ENCODE data around the gene PPFIA1. TPM values are rescaled to one million over a fixed set of nuclear protein-coding genes. Genes with fewer than 3 reads are reported as not detected.

The PPFIA1 gene
- total and polyA plus RNA-seq, 2 of the 8 experiments (the other 6 are each of a cell fraction or from before 2014, with no cell fraction given) = 44.3 to 73.5 TPM

DNA sequence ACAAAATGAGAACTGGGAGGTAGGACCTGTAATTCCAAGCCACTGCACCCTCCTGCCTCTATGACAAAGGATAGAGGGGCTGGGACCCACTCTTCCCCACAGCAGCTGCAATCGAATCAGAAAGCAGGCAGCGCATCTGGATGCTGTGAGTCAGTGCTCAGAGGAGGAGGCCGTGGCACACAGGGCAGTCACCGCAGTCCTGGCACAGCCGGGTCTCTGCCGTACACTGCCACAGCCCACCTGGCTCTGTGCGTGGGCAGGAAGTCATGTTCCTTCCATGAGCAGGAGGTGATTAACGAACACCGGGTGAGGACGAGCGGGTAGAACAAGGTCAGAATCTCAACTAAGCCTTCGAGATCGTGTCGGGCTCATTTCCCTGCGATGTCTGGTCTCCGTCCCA is 30.2 kb upstream of the PPFIA1 start (continued):
- TF ChIP-seq GTF2F1 (IDR thresholded peaks at IDR 0.05; ENCODE audit: borderline replicate concordance, low read depth, low read length) (no peak), EGR1 (IDR thresholded peaks at IDR 0.05; ENCODE audit: borderline replicate concordance, low read depth, low read length) (no peak), SP2 (IDR thresholded peaks at IDR 0.05; ENCODE audit: low read length) (no peak)

Measured in H1 (cell line).